IMR-90 (cell line): Measurements from ENCODE around the gene FBRSL1. TPM values are rescaled to one million over a fixed set of nuclear protein-coding genes. Genes with fewer than 3 reads are reported as not detected.

Experiments used
- ATAC-seq: fragments of 200-7000 bp; cut with Tn5 transposase; 2 replicates; pipeline ENCODE4 v1.9.1; 2020; ENCODE audit warnings: low read depth, mild to moderate bottlenecking, moderate library complexity
- BruUV-seq: library from RNA; stranded (reverse); fragments of 400-500 nt; replicated peaks from 2 replicates; lab custom pipeline; 2021; lab: Mats Ljungman, UMichigan
- CTCF ChIA-PET: fragments of 300-600 bp; formaldehyde crosslinking; extraction: SDS; loops from one replicate; lab custom pipeline; 2021; ENCODE audit warnings: antibody characterized with exemption; lab: Yijun Ruan, JAX
- POLR2A ChIA-PET: fragments of 300-600 bp; sonication (Branson Sonifier 250); formaldehyde crosslinking; loops from one replicate; lab custom pipeline; 2022; ENCODE audit warnings: antibody characterized with exemption; ENCODE audit not compliant: unreplicated experiment; lab: Charles Lee
- DNase-seq: peaks from one replicate; pipeline ENCODE4 v3.0.0; 2013
- H2AFZ ChIP-seq: replicated peaks from 2 replicates; pipeline ENCODE3; 2013; ENCODE audit warnings: low read length, mild to moderate bottlenecking; ENCODE audit not compliant: poor library complexity
- H2AK5ac ChIP-seq: 2 replicates; pipeline ENCODE4 v1.6.1; 2013; ENCODE audit warnings: low read depth, low read length, inconsistent platforms
- H2AK9ac ChIP-seq: replicated peaks from 2 replicates; pipeline ENCODE3; 2013; ENCODE audit warnings: mild to moderate bottlenecking, low read depth, low read length, moderate library complexity; ENCODE audit not compliant: poor library complexity
- H2BK120ac ChIP-seq: 2 replicates; pipeline ENCODE4 v1.6.1; 2013; ENCODE audit warnings: low read depth, low read length, inconsistent platforms
- H2BK15ac ChIP-seq: 3 replicates; pipeline ENCODE4 v1.6.1; 2013; ENCODE audit warnings: low read depth, low read length, inconsistent platforms
- H2BK20ac ChIP-seq: 2 replicates; pipeline ENCODE4 v1.6.1; 2013; ENCODE audit warnings: low read depth, mild to moderate bottlenecking, inconsistent platforms, low read length, moderate library complexity
- H2BK5ac ChIP-seq: 2 replicates; pipeline ENCODE4 v1.6.1; 2013; ENCODE audit warnings: mild to moderate bottlenecking, low read depth, low read length, inconsistent platforms; ENCODE audit not compliant: poor library complexity, severe bottlenecking
- H3K14ac ChIP-seq: replicated peaks from 2 replicates; pipeline ENCODE4 v1.6.1; 2013; ENCODE audit warnings: low read depth, low read length, inconsistent platforms
- H3K18ac ChIP-seq: 2 replicates; pipeline ENCODE4 v1.6.1; 2013; ENCODE audit warnings: low read depth, low read length, control low read depth
- H3K23ac ChIP-seq: 2 replicates; pipeline ENCODE4 v1.6.1; 2013; ENCODE audit warnings: low read depth, low read length, inconsistent platforms
- H3K27ac ChIP-seq: 2 replicates; pipeline ENCODE4 v1.5.1; 2013; ENCODE audit warnings: mild to moderate bottlenecking, control low read depth, low read length; ENCODE audit not compliant: insufficient read depth
- H3K27me3 ChIP-seq: 2 replicates; pipeline ENCODE4 v1.6.1; 2013; ENCODE audit warnings: low read length; ENCODE audit not compliant: control insufficient read depth, insufficient read depth
- H3K36me3 ChIP-seq: 2 replicates; pipeline ENCODE4 v1.6.1; 2013; ENCODE audit warnings: low read length, mixed read lengths; ENCODE audit not compliant: control insufficient read depth, insufficient read depth
- H3K4ac ChIP-seq: 2 replicates; pipeline ENCODE4 v1.6.1; 2013; ENCODE audit warnings: low read depth, low read length, inconsistent platforms
- H3K4me1 ChIP-seq: 2 replicates; pipeline ENCODE4 v1.6.1; 2013; ENCODE audit warnings: low read length, mixed read lengths; ENCODE audit not compliant: control insufficient read depth, insufficient read depth
- H3K4me2 ChIP-seq: 2 replicates; pipeline ENCODE4 v1.6.1; 2013; ENCODE audit warnings: low read depth, mild to moderate bottlenecking, control low read depth, low read length, moderate library complexity
- H3K4me3 ChIP-seq: 2 replicates; pipeline ENCODE4 v1.5.1; 2013; ENCODE audit warnings: low read depth, mild to moderate bottlenecking, control low read depth, low read length, moderate library complexity; ENCODE audit not compliant: insufficient read depth
- H3K56ac ChIP-seq: 2 replicates; pipeline ENCODE4 v1.6.1; 2013; ENCODE audit warnings: low read length, inconsistent platforms; ENCODE audit not compliant: insufficient read depth; ENCODE audit errors: extremely low read depth
- H3K79me1 ChIP-seq, 2 experiments: 2 replicates each; pipeline ENCODE4 v1.6.1; 2013; ENCODE audit warnings: low read length in 2 of 2, inconsistent platforms in 1 of 2, low read depth in 1 of 2
- H3K9ac ChIP-seq: 2 replicates; pipeline ENCODE4 v1.6.1; 2013; ENCODE audit warnings: low read depth, low read length, control low read depth
- H3K9me1 ChIP-seq: 2 replicates; pipeline ENCODE4 v1.6.1; 2013; ENCODE audit warnings: low read length, inconsistent platforms; ENCODE audit not compliant: insufficient read depth
- H3K9me3 ChIP-seq: 2 replicates; pipeline ENCODE4 v1.6.1; 2013; ENCODE audit warnings: low read length; ENCODE audit not compliant: control insufficient read depth, insufficient read depth
- H4K20me1 ChIP-seq: 2 replicates; pipeline ENCODE4 v1.6.1; 2013; ENCODE audit warnings: low read length, inconsistent platforms; ENCODE audit not compliant: insufficient read depth
- H4K5ac ChIP-seq: 2 replicates; pipeline ENCODE4 v1.6.1; 2013; ENCODE audit warnings: mild to moderate bottlenecking, low read depth, low read length, control low read depth
- H4K8ac ChIP-seq, 2 experiments: 2 replicates each; pipeline ENCODE4 v1.6.1; 2013; ENCODE audit warnings: low read depth in 2 of 2, low read length in 2 of 2, control low read depth in 1 of 2, inconsistent platforms in 1 of 2
- H4K91ac ChIP-seq: 2 replicates; pipeline ENCODE4 v1.6.1; 2013; ENCODE audit warnings: low read depth, low read length, inconsistent platforms; ENCODE audit not compliant: insufficient read depth
- BHLHE40 ChIP-seq: fragments of 150-350 bp; IDR thresholded peaks from 2 replicates; pipeline ENCODE4 v1.6.1; 2016; ENCODE audit warnings: mild to moderate bottlenecking, low read depth, low read length
- MAFK ChIP-seq: IDR thresholded peaks from 2 replicates; pipeline ENCODE4 v1.6.1; 2012; ENCODE audit warnings: low read depth, low read length, improper control_type of control experiment
- MAZ ChIP-seq: IDR thresholded peaks from 2 replicates; pipeline ENCODE4 v1.6.1; 2012; ENCODE audit warnings: low read depth, mild to moderate bottlenecking, low read length, improper control_type of control experiment, moderate library complexity, borderline replicate concordance
- MXI1 ChIP-seq: IDR thresholded peaks from 2 replicates; pipeline ENCODE4 v1.6.1; 2012; ENCODE audit warnings: low read depth, mild to moderate bottlenecking, low read length, moderate library complexity, borderline replicate concordance
- NFE2L2 ChIP-seq: fragments of 150-350 bp; IDR thresholded peaks from 2 replicates; pipeline ENCODE4 v1.6.1; 2016; ENCODE audit warnings: low read depth, mild to moderate bottlenecking, low read length
- RCOR1 ChIP-seq: IDR thresholded peaks from 2 replicates; pipeline ENCODE4 v1.6.1; 2012; ENCODE audit warnings: mild to moderate bottlenecking, low read length, improper control_type of control experiment; ENCODE audit not compliant: insufficient replicate concordance
- RFX5 ChIP-seq: IDR thresholded peaks from 2 replicates; pipeline ENCODE4 v1.8.0; 2012; ENCODE audit warnings: low read depth, mild to moderate bottlenecking, low read length, moderate library complexity
- SMC3 ChIP-seq: fragments of 150-350 bp; IDR thresholded peaks from 2 replicates; pipeline ENCODE4 v1.6.1; 2016; ENCODE audit warnings: low read depth, mild to moderate bottlenecking, antibody characterized with exemption, low read length, moderate library complexity
- WGBS, 2 experiments: methylation state at CpG; one replicate each; pipeline versions ENCODE4 v1.1.5 to v1.1.7; 2013; ENCODE audit warnings: missing lambda C conversion rate in 2 of 2; ENCODE audit not compliant: insufficient read length in 1 of 2; ENCODE audit errors: extremely low coverage in 2 of 2; 5-methylcytosine and 5-hydroxymethylcytosine counted together
- dilution Hi-C: fragments of 300-500 bp; cut with HindIII; formaldehyde crosslinking; loops from one replicate; pipeline ENCODE4 v1.14.3; 2018; ENCODE audit warnings: low sequenced_read_pairs; ENCODE audit not compliant: unreplicated experiment
- in situ Hi-C: fragments of 300-500 bp; cut with MboI; formaldehyde crosslinking; loops from 3 replicates; pipeline ENCODE4 v1.14.3; 2019; ENCODE audit warnings: low sequenced_read_pairs, inconsistent platforms, mixed read lengths
- intact Hi-C: fragments of 100-400 bp; cut with micrococcal nuclease; formaldehyde crosslinking; loops from 2 replicates; pipeline ENCODE4 v1.10.0; 2022
- polyA plus RNA-seq, 3 experiments: library from polyadenylated mRNA; depleted of rRNA; stranded (reverse); fragments of >200 nt; gene quantifications; 2 replicates each; pipeline ENCODE4 v1.2.3, GENCODE V29; 2012; ENCODE audit warnings: low replicate concordance in 1 of 3
- total RNA-seq: library from RNA; depleted of rRNA; stranded (reverse); fragments of >200 nt; gene quantifications from 2 replicates; pipeline ENCODE4 v1.2.3, GENCODE V29; 2012
- TF ChIP-seq, protein P1 (sequence below): fragments of 150-350 bp; IDR thresholded peaks from 2 replicates; pipeline ENCODE4 v1.6.1; 2016; ENCODE audit warnings: low read depth, mild to moderate bottlenecking, low read length, moderate library complexity, borderline replicate concordance
- TF ChIP-seq, protein P2 (sequence below): conservative IDR thresholded peaks from 2 replicates; pipeline ENCODE4 v1.5.1; 2012; ENCODE audit warnings: mild to moderate bottlenecking, low read depth, low read length, improper control_type of control experiment
- TF ChIP-seq, protein P3 (sequence below): fragments of 150-350 bp; IDR thresholded peaks from 2 replicates; pipeline ENCODE4 v1.6.1; 2017; ENCODE audit warnings: mild to moderate bottlenecking, antibody characterized with exemption, low read length, low read depth

The FBRSL1 gene
- total and polyA plus RNA-seq, 2 of the 4 experiments (the other 2 are of a cell fraction) = 0.36 to 10.8 TPM

DNA sequence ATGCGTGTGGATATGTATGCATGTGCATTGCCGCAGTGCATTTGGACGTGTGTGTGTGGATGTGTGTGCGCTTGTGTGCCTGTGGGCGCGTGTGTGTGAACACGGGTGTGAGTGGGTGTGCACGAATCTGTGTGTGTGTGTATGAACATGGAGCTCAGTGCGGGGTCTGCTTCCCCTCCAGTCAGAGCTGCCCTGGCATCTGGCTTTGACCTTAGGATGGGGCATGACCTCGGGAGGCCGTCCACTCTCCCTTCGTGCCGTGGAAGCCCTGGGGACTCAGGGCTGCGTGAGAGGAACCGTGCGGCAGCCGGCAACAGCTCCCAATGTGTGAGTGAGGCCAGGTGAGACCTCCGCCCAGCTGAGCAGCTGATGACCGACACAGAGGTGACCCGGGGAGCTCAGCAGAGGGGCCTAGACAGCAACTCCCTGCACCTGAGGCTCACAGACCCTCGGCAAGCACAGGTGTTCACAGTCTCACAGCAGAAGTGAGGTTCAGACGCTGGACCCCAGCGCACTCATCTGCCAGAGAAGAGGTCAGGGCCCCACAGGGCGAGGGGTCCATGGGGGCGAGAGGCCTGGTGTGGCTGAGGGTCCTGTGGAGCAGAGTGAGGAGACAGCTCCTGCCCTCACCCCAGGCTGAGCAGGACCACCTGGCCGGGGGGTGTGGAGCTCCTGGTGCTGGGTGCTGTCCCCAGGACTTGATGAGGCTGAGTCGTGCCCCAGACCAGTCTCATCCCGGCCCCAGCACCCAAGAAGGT, 33.6 kb upstream of the FBRSL1 start:
- peaks cover 4% of the 10 kb centered on the region; the same call in 1 of the 2 replicates for H3K9me1 ChIP-seq
- intact Hi-C loops = no loop called here
- in situ Hi-C loops = no loop called here
- no peak overlapping the region for H2BK5ac ChIP-seq
- H3K4me1 ChIP-seq = no peaks in the 10 kb centered on the region
- CTCF ChIA-PET = no interaction called here
- no peak overlapping the region for H4K5ac ChIP-seq
- ATAC-seq = no peak
- peak overlapping the region; percentile 11 for H2AFZ ChIP-seq
- no TSS peak for BruUV-seq
- H3K23ac ChIP-seq = no peak overlapping the region
- no peak overlapping the region for H2BK15ac ChIP-seq
- TF ChIP-seq RCOR1 (no peak), SMC3 (no peak), MXI1 (no peak), RFX5 (no peak), NFE2L2 (no peak), MAZ (no peak), MAFK (no peak), BHLHE40 (no peak)
- TF ChIP-seq, protein P1, sequence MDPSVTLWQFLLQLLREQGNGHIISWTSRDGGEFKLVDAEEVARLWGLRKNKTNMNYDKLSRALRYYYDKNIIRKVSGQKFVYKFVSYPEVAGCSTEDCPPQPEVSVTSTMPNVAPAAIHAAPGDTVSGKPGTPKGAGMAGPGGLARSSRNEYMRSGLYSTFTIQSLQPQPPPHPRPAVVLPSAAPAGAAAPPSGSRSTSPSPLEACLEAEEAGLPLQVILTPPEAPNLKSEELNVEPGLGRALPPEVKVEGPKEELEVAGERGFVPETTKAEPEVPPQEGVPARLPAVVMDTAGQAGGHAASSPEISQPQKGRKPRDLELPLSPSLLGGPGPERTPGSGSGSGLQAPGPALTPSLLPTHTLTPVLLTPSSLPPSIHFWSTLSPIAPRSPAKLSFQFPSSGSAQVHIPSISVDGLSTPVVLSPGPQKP = no peak
- TF ChIP-seq, protein P2, sequence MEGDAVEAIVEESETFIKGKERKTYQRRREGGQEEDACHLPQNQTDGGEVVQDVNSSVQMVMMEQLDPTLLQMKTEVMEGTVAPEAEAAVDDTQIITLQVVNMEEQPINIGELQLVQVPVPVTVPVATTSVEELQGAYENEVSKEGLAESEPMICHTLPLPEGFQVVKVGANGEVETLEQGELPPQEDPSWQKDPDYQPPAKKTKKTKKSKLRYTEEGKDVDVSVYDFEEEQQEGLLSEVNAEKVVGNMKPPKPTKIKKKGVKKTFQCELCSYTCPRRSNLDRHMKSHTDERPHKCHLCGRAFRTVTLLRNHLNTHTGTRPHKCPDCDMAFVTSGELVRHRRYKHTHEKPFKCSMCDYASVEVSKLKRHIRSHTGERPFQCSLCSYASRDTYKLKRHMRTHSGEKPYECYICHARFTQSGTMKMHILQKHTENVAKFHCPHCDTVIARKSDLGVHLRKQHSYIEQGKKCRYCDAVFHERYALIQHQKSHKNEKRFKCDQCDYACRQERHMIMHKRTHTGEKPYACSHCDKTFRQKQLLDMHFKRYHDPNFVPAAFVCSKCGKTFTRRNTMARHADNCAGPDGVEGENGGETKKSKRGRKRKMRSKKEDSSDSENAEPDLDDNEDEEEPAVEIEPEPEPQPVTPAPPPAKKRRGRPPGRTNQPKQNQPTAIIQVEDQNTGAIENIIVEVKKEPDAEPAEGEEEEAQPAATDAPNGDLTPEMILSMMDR = no peak
- TF ChIP-seq, protein P3, sequence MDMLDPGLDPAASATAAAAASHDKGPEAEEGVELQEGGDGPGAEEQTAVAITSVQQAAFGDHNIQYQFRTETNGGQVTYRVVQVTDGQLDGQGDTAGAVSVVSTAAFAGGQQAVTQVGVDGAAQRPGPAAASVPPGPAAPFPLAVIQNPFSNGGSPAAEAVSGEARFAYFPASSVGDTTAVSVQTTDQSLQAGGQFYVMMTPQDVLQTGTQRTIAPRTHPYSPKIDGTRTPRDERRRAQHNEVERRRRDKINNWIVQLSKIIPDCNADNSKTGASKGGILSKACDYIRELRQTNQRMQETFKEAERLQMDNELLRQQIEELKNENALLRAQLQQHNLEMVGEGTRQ = no peak
- no peak overlapping the region for H3K4ac ChIP-seq
- dilution Hi-C loops = no loop called here
- H3K27me3 ChIP-seq = peaks cover 7% of the 10 kb centered on the region; the same call in 1 of the 2 replicates
- no peak for DNase-seq
- no peak overlapping the region for H3K56ac ChIP-seq
- H4K8ac ChIP-seq = no peak overlapping the region
- H2BK120ac ChIP-seq = no peak overlapping the region
- H3K14ac ChIP-seq = no peak overlapping the region
- H3K27ac ChIP-seq = no peak overlapping the region
- no peak overlapping the region for H3K4me3 ChIP-seq
- no peak overlapping the region for H3K9ac ChIP-seq
- H4K20me1 ChIP-seq = no peaks in the 10 kb centered on the region
- H3K18ac ChIP-seq = no peak overlapping the region
- peaks cover 3% of the 10 kb centered on the region for H3K9me3 ChIP-seq
- H4K91ac ChIP-seq = no peak overlapping the region
- H2BK20ac ChIP-seq = no peak overlapping the region
- no peak overlapping the region for H2AK9ac ChIP-seq
- H2AK5ac ChIP-seq = no peak overlapping the region
- H3K36me3 ChIP-seq = no peaks in the 10 kb centered on the region
- POLR2A ChIA-PET = no interaction called here
- H3K79me1 ChIP-seq = no peaks in the 10 kb centered on the region
- H3K4me2 ChIP-seq = no peak overlapping the region
- 85% methylated on average over 13 of the region's 28 CpGs; no CpG with 5 or more reads in 1 of the 2 experiments for WGBS, 2 experiments
